ENCODE data around the gene RAPGEF1.

Gene RAPGEF1

DNA sequence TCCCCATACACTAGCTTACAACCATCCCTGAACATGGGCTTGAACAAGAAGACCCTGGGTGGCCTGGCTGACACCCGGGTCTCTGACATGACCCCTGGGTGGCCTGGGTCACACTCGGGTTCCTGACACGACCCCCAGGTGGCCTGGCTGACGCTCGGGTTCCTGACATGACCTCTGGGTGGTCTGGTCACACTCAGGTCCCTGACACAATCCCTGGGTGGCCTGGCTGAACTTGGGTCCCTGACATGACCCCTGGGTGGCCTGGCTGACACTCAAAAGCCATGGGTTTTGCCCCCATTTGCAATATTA is 156.6 kb downstream of the RAPGEF1 start:
- TF ChIP-seq, protein P1, sequence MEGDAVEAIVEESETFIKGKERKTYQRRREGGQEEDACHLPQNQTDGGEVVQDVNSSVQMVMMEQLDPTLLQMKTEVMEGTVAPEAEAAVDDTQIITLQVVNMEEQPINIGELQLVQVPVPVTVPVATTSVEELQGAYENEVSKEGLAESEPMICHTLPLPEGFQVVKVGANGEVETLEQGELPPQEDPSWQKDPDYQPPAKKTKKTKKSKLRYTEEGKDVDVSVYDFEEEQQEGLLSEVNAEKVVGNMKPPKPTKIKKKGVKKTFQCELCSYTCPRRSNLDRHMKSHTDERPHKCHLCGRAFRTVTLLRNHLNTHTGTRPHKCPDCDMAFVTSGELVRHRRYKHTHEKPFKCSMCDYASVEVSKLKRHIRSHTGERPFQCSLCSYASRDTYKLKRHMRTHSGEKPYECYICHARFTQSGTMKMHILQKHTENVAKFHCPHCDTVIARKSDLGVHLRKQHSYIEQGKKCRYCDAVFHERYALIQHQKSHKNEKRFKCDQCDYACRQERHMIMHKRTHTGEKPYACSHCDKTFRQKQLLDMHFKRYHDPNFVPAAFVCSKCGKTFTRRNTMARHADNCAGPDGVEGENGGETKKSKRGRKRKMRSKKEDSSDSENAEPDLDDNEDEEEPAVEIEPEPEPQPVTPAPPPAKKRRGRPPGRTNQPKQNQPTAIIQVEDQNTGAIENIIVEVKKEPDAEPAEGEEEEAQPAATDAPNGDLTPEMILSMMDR (IDR thresholded peaks at IDR 0.05): no peak
- TF ChIP-seq ZFX (IDR thresholded peaks at IDR 0.05; ENCODE audit: borderline replicate concordance): no peak
- H3K27ac ChIP-seq: no peak overlapping the region

DNA sequence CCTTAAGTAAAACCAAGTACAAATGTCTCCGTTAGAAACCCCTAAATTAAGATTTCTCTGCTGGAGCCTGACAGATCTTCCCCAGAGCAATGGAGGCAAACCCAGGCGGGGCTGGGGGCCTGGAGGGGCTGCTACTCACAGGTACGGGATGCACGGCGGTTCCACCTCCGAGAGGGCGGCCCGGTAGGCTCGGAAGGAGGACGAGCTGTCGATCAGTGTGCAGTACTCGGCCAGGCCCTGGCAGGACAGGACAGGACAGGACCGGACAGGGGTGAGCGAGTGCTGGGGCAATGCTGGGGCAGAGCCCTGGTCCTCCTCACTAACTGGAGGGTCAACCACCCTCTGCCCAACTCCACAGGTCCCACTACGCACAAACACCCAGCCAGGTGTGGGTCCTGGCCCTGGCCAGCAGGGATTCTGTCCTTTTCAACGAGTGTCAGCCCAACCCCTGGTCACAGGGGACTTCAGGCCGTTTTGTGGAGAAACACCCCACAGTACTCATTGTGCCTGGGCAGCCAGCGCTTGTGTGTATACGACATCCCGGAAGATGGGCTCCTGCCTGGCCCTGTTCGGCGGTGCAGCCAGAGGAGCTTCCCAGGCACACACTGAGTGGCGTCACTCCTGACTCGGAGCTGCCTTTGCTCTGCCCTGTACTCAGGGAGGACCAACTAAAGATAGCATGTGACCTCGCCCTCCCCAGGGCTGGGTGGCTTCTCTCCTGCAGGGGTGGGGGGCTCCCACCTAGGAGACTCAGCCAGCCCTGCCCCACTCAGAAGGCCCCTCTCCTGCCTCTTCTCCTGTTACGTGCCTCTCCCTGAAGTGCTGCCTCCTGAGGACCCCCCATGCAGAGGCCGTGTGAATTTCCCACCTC is 157.2 kb downstream of the RAPGEF1 start:
- no peak overlapping the region for H3K27ac ChIP-seq
- TF ChIP-seq, protein P1 (IDR thresholded peaks at IDR 0.05): no peak
- TF ChIP-seq ZFX (IDR thresholded peaks at IDR 0.05; ENCODE audit: borderline replicate concordance): no peak

DNA sequence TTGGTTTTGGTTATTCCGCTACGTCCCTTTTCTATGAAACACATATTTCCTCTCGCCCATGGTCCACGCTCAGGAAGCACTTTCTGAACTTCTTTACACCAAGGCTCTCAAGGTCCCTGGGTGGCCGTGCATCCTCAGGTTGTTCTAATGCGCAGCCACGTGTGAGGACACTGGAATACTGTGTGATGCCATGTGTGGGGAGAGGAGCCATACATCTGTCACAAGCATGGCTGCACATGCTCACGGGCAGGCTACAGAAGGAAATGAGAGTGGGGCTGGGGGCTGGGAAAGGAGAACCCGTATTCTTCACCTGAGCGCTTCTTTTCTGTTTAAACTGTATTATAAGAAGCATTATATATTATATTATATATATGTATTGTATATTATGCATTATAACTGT is 157.8 kb downstream of the RAPGEF1 start:
- TF ChIP-seq, protein P1 (IDR thresholded peaks at IDR 0.05): no peak
- no peak for TF ChIP-seq ZFX (IDR thresholded peaks at IDR 0.05; ENCODE audit: borderline replicate concordance)
- H3K27ac ChIP-seq: no peak overlapping the region

DNA sequence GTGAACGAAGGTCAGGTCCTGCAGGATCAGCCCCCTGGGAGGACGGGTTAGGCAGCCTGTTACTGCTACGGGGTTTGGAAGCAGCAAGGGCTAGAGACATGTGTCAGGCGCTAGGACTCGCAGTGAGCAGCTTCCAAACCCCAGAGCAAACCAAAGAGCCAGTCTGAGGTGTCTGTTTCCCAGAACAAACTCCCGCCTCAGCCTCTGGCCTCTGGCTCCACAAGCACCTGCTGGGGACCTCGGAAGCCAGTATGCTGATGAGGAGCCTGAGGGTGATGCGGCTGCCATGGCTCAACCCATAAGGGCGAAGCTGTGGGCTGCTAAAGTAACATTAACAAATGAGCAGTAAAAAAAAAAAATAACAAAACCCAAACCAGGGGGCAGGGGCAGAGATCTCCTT is 159.5 kb downstream of the RAPGEF1 start:
- no peak overlapping the region for H3K27ac ChIP-seq
- TF ChIP-seq, protein P1 (IDR thresholded peaks at IDR 0.05): no peak
- no peak for TF ChIP-seq ZFX (IDR thresholded peaks at IDR 0.05; ENCODE audit: borderline replicate concordance)

DNA sequence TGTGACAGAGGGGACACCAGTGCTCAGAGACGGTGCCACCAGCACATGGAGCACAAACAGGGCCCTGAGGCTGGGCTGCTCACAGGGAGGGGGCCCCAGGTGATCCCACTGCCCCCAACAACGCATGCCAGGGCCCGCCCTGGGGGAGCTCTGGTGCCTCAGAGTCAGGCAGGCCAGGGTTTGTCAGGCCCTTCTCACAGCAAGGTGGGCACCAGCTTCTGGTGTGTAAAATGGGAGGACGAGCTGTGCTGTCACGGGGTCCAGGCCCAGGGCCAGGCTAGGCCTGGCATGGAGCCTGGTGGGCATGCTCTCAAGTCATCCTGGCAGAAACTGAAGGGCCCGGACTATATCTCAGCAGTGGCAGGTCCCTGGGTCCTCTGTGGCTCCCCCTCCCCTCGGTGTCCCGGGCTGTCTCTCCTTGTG is 160.1 kb downstream of the RAPGEF1 start:
- no peak for TF ChIP-seq ZFX (IDR thresholded peaks at IDR 0.05; ENCODE audit: borderline replicate concordance)
- TF ChIP-seq, protein P1 (IDR thresholded peaks at IDR 0.05): no peak
- H3K27ac ChIP-seq: no peak overlapping the region

DNA sequence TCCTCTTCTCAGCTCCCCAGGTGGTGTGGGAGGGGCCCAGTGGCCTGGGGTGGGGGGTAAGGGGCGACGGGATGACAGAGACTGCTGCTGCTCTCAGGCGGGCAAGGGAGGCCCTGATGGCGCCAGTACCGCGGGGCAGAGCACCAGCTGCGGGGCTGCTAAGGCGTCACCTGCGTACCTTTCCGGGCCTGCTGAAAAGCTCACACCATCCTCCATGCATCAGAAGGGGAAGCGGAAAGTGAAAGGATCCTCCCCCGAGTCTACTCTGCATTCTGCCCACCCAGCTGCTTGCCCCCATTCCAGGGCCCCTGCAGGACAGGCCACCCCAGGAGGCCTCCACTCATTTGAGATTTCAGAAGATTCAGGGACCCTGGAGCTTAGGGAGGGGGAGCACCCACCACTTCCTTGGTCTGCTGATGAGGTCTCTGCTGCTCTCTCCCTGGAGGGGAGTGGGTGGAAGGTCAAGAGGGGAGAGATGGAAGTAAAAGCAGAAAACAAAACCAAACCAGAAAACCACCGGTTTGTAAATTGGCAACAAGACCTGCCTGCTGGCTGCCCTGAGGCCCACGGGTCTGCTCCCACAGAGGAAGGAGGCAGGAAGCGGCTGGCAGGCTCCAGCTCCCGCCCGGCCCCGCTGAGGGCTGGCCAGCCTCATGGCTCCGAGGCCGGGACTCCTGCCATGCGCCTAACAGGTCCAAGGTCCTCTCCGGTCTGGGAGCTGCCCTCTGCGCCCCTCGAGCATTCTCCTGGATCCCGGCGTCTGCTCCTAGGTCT is 161.0 kb downstream of the RAPGEF1 start:
- no peak overlapping the region for H3K27ac ChIP-seq
- TF ChIP-seq ZFX (IDR thresholded peaks at IDR 0.05; ENCODE audit: borderline replicate concordance): no peak
- TF ChIP-seq, protein P1 (IDR thresholded peaks at IDR 0.05): no peak

DNA sequence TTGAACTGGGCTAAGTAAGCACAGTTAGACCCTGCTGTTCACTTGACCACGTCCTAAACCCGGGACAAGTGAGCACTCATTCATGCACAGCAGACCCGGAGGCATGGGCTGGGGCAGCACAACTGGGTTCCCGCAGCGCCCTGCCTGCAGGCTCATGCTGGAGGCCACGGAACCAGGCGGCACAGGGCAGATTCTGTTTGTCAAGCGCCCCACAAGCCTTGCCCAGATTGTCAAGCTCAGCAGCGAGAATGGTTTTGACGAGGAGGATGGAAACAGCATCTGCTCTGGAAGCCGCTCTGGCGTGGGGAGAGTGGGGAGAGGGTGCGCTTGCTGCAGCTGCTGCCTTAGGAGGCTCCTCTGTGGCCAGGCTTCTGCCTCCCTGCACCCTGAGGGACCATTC is 161.9 kb downstream of the RAPGEF1 start:
- no peak overlapping the region for H3K27ac ChIP-seq
- no peak for TF ChIP-seq ZFX (IDR thresholded peaks at IDR 0.05; ENCODE audit: borderline replicate concordance)
- TF ChIP-seq, protein P1 (IDR thresholded peaks at IDR 0.05): no peak

All from 22Rv1 (cell line).